SK-N-MC (cell line): ENCODE data around the gene PCDHGC4.

Experiments
- DNase-seq: peaks from one replicate; pipeline ENCODE4 v3.0.0-alpha.2; 2011; ENCODE audit warnings: low read depth, low spot score
- H3K27ac ChIP-seq: fragments of 200-600 bp; sonication (generic); 2 replicates; pipeline ENCODE4 v1.5.1; 2016; ENCODE audit warnings: mixed run types
- H3K36me3 ChIP-seq: fragments of 200-600 bp; sonication (generic); 2 replicates; pipeline ENCODE4 v1.6.1; 2017; ENCODE audit warnings: antibody characterized with exemption, low read length, mixed read lengths; ENCODE audit not compliant: insufficient read depth
- H3K4me3 ChIP-seq: fragments of 200-600 bp; sonication (generic); 2 replicates; pipeline ENCODE4 v1.5.1; 2016
- H3K9ac ChIP-seq: fragments of 200-600 bp; sonication (generic); 2 replicates; pipeline ENCODE4 v1.8.0; 2017; ENCODE audit warnings: mixed run types, mixed read lengths; ENCODE audit not compliant: insufficient read length
- H3K9me3 ChIP-seq: fragments of 200-600 bp; sonication (generic); 2 replicates; pipeline ENCODE4 v1.6.1; 2017; ENCODE audit warnings: low read depth, mild to moderate bottlenecking, antibody characterized with exemption, low read length, moderate library complexity, mixed read lengths
- EZH2 ChIP-seq: fragments of 200-600 bp; sonication (generic); IDR thresholded peaks from one replicate; pipeline ENCODE4 v1.6.1; 2017; ENCODE audit warnings: antibody characterized with exemption
- FOXP2 ChIP-seq: optimal IDR thresholded peaks from 2 replicates; pipeline ENCODE3; 2011; ENCODE audit warnings: mild to moderate bottlenecking, moderate library complexity; ENCODE audit not compliant: insufficient read depth; ENCODE audit errors: extremely low read length, control extremely low read depth
- POLR2AphosphoS5 ChIP-seq: IDR thresholded peaks from 2 replicates; pipeline ENCODE4 v1.6.1; 2012; ENCODE audit warnings: mild to moderate bottlenecking, low read depth, low read length, borderline replicate concordance

Gene PCDHGC4

GRCh38 chr5:141507387-141508091 is 22.7 kb downstream of the PCDHGC4 start:
- peak overlapping the region; percentile 61 for H3K9ac ChIP-seq
- H3K27ac ChIP-seq, result peak overlapping the region; percentile 95
- no peak for TF ChIP-seq EZH2
- no peak for TF ChIP-seq FOXP2
- TF ChIP-seq POLR2AphosphoS5, result no peak

GRCh38 chr5:141508440-141508797 is 23.6 kb downstream of the PCDHGC4 start:
- peak overlapping the region; percentile 74 for H3K4me3 ChIP-seq
- H3K36me3 ChIP-seq, result peaks cover 21% of the 10 kb centered on the region
- no peak for TF ChIP-seq POLR2AphosphoS5
- no peak for TF ChIP-seq FOXP2
- no peak for TF ChIP-seq EZH2
- no peaks in the 10 kb centered on the region for H3K9me3 ChIP-seq
- DNase-seq, result no peak
- H3K27ac ChIP-seq, result peak overlapping the region; percentile 95
- peak overlapping the region; percentile 61 for H3K9ac ChIP-seq

More at GRCh38 chr5:141507387-141508091, 22.7 kb downstream of the PCDHGC4 start:
- DNase-seq, result no peak
- Histone ChIP-seq H3K36me3 (peaks cover 20% of the 10 kb centered on the region), H3K4me3 (peak overlapping the region; percentile 74), H3K9me3 (no peaks in the 10 kb centered on the region)

DNA sequence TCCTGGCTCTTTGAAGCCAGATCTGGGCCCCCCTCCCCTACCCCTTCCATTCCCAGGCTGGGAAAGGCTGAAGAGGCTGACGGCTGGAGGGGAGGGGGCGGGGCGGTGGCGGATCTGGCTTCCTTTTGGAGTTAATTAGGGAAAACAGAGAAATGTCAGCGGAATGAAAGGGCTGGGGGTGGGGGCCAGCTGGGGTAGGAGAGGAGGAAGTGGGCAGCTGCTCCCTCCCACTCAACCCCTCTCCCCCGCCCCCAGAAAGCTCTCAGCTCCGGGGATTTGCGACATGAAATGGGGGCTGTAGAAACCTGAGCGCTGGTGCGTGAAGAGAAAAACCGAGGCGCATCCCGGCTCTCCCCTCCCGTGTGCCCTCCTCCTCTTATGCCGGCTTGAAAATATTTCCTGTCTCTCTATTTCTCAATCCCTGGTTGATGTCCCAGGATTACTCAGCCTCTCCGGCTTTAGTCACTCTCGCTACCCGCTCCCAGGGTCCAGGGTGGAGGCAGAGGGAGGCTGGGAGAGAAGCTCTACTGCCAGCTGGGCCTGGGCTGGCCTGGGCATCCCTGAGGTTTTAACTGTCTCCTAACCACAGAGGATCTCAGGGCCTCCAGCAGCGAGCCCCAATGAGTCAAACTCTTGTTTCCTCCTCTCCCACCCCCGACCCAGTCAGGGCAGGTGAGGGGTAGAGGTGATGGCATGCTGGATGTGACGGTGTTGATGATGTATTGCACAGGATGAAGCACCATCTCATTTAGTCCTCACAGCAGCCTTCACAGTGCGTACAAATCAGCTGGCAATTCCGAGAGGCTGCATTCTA is 24.2 kb downstream of the PCDHGC4 start:
- H3K9me3 ChIP-seq, result no peaks in the 10 kb centered on the region
- peak overlapping the region; percentile 61 for H3K9ac ChIP-seq
- DNase-seq, result no peak
- H3K27ac ChIP-seq, result peak overlapping the region; percentile 95
- TF ChIP-seq FOXP2 (no peak), POLR2AphosphoS5 (peak; percentile 36), EZH2 (no peak)
- peaks cover 21% of the 10 kb centered on the region for H3K36me3 ChIP-seq
- H3K4me3 ChIP-seq, result peak overlapping the region; percentile 74

DNA sequence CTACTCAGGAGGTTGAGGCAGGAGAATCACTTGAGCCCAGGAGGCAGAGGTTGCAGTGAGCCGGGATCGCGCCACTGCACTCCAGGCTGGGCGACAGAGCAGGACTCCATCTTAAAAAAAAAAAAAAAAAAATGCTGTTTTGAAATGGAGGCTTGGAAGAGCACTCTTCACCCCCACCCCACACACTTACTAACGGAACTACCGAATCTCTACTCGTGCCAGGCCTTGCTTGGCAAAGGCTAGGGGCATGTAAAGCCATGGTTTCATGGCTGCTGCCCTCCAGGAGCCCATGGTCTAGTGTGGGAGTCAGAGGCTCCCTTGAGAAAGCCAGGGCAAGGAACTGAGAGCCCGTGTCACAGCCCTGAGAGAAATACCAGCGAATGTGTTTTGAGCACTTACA is 25.3 kb downstream of the PCDHGC4 start:
- TF ChIP-seq POLR2AphosphoS5, result no peak
- no peak for TF ChIP-seq FOXP2
- TF ChIP-seq EZH2, result no peak
- Histone ChIP-seq H3K4me3 (no peak overlapping the region), H3K9me3 (no peaks in the 10 kb centered on the region), H3K9ac (no peak overlapping the region), H3K36me3 (peaks cover 21% of the 10 kb centered on the region), H3K27ac (peak overlapping the region; percentile 95)
- DNase-seq, result no peak

GRCh38 chr5:141510850-141511601 is 26.2 kb downstream of the PCDHGC4 start:
- Histone ChIP-seq H3K27ac (0 out of 2 replicates have a peak overlapping the region, but pooled peaks have one; percentile 58), H3K4me3 (no peak overlapping the region), H3K9me3 (no peaks in the 10 kb centered on the region), H3K9ac (no peak overlapping the region), H3K36me3 (peaks cover 21% of the 10 kb centered on the region)
- DNase-seq, result no peak
- TF ChIP-seq EZH2, result no peak
- no peak for TF ChIP-seq POLR2AphosphoS5
- no peak for TF ChIP-seq FOXP2

GRCh38 chr5:141511771-141512325 is 27.0 kb downstream of the PCDHGC4 start:
- Histone ChIP-seq H3K27ac (peak overlapping the region; percentile 97; the same call in 1 of the 2 replicates), H3K9ac (no peak overlapping the region), H3K4me3 (no peak overlapping the region), H3K9me3 (no peaks in the 10 kb centered on the region), H3K36me3 (peaks cover 25% of the 10 kb centered on the region)
- DNase-seq, result no peak
- TF ChIP-seq FOXP2, result no peak
- no peak for TF ChIP-seq EZH2
- no peak for TF ChIP-seq POLR2AphosphoS5

- no peak for DNase-seq
- TF ChIP-seq EZH2 (no peak), FOXP2 (no peak), POLR2AphosphoS5 (no peak)
- Histone ChIP-seq H3K4me3 (peak overlapping the region; percentile 78), H3K27ac (peak overlapping the region; percentile 97), H3K9ac (peak overlapping the region; percentile 20), H3K36me3 (peaks cover 29% of the 10 kb centered on the region), H3K9me3 (no peaks in the 10 kb centered on the region)
Observed at GRCh38 chr5:141512390-141512910, 27.6 kb downstream of the PCDHGC4 start.
